GM21528 (cell line): ENCODE results near the gene MIS18A.
"Not testable (repeated sequence)": the region's sequence is repeated elsewhere in the genome, so short reads cannot be mapped to it uniquely, and the experiment has no call there.

Experiments used
- ATAC-seq: cut with Tn5 transposase; IDR thresholded peaks from one replicate; pipeline ENCODE4 v1.9.1; 2021; ENCODE audit warnings: mild to moderate bottlenecking, moderate library complexity; ENCODE audit not compliant: unreplicated experiment, low FRiP score

The MIS18A gene

GRCh38 chr21:32278518-32279376 lies at the start of gene MIS18A:
TSS of gene MIS18A (minus strand) at chr21:32279049. CDS start at chr21:32279014, 35 bp downstream.
- peak; percentile 93 for ATAC-seq

- ATAC-seq = no peak
Measured at GRCh38 chr21:32328595-32328994, 49.7 kb upstream of the MIS18A start.

GRCh38 chr21:32325706-32326105 lies 46.9 kb upstream of the MIS18A start:
- no peak for ATAC-seq

- no peak for ATAC-seq
Measured at GRCh38 chr21:32322676-32323075, 43.8 kb upstream of the MIS18A start.

GRCh38 chr21:32322103-32322502 lies 43.3 kb upstream of the MIS18A start:
- no peak for ATAC-seq

GRCh38 chr21:32321480-32321879 lies 42.6 kb upstream of the MIS18A start:
- ATAC-seq = no peak

- ATAC-seq = no peak
Measured at GRCh38 chr21:32320726-32321125, 41.9 kb upstream of the MIS18A start.

GRCh38 chr21:32320059-32320458 lies 41.2 kb upstream of the MIS18A start:
- no peak for ATAC-seq

- ATAC-seq = no peak
Measured at GRCh38 chr21:32319012-32319411, 40.2 kb upstream of the MIS18A start.

- ATAC-seq = no peak
Measured at GRCh38 chr21:32317726-32318125, 38.9 kb upstream of the MIS18A start.

GRCh38 chr21:32316361-32317215 lies 37.7 kb upstream of the MIS18A start:
- no peak for ATAC-seq

GRCh38 chr21:32315511-32316281 lies 36.8 kb upstream of the MIS18A start:
- ATAC-seq = no peak

GRCh38 chr21:32314806-32315205 lies 36.0 kb upstream of the MIS18A start:
- ATAC-seq = no peak

- no peak for ATAC-seq
Measured at GRCh38 chr21:32312976-32313375, 34.1 kb upstream of the MIS18A start.

GRCh38 chr21:32312326-32312725 lies 33.5 kb upstream of the MIS18A start:
- ATAC-seq = no peak

GRCh38 chr21:32311621-32312020 lies 32.8 kb upstream of the MIS18A start:
- ATAC-seq = no peak

GRCh38 chr21:32310976-32311375 lies 32.1 kb upstream of the MIS18A start:
- not testable (repeated sequence) for ATAC-seq

GRCh38 chr21:32309906-32310460 lies 31.1 kb upstream of the MIS18A start:
- ATAC-seq = no peak

- ATAC-seq = no peak
Measured at GRCh38 chr21:32308696-32309095, 29.8 kb upstream of the MIS18A start.

- no peak for ATAC-seq
Measured at GRCh38 chr21:32307706-32308105, 28.9 kb upstream of the MIS18A start.
